ENCODE measurements around the gene SP3.

DNA sequence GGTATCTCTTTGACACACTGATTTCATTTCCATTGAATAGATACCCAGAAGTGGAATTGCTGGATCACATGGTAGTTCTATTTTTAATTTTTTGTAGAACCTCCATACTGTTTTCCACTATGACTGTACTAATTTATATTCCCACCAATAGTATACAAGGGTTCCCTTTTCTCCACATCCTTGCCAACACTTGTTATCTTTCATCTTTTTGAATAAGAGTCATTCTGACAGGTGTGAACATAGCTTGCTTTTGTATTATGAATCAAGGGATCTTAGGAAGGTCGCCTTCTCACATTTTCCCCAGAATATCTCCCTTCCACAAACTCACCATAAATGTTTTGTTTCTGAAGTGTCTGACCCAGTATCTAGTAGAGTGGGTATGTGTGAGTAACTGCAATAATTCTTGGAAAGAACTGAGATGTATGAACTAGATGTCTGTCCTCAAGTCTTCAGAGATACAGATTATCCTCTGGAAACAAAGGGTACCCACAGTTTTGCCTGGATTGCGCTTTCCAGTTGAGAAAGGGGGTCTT is 17.1 kb upstream of the SP3 start:
- TF ChIP-seq BCL11A (IDR thresholded peaks at IDR 0.05; ENCODE audit: low read depth in 2 of 2, low read length in 2 of 2) (no peak), BACH1 (IDR thresholded peaks at IDR 0.05; ENCODE audit: low read length) (no peak), CBX5 (IDR thresholded peaks at IDR 0.05; ENCODE audit: low read depth, low read length) (no peak), SUZ12 (IDR thresholded peaks at IDR 0.05; ENCODE audit: low read length) (no peak), CBX8 (IDR thresholded peaks at IDR 0.05; ENCODE audit: borderline replicate concordance, low read depth, low read length) (no peak), ZNF274 (IDR thresholded peaks at IDR 0.05; ENCODE audit: borderline replicate concordance, extremely low read depth, low read length) (no peak), POLR2AphosphoS5 (IDR thresholded peaks at IDR 0.05; ENCODE audit: low read depth, low read length) (no peak), RFX5 (IDR thresholded peaks at IDR 0.05; ENCODE audit: borderline replicate concordance, low read depth, low read length) (no peak), TAF1 (IDR thresholded peaks at IDR 0.05; ENCODE audit: low read depth, low read length) (no peak)
- TF ChIP-seq, protein P1, sequence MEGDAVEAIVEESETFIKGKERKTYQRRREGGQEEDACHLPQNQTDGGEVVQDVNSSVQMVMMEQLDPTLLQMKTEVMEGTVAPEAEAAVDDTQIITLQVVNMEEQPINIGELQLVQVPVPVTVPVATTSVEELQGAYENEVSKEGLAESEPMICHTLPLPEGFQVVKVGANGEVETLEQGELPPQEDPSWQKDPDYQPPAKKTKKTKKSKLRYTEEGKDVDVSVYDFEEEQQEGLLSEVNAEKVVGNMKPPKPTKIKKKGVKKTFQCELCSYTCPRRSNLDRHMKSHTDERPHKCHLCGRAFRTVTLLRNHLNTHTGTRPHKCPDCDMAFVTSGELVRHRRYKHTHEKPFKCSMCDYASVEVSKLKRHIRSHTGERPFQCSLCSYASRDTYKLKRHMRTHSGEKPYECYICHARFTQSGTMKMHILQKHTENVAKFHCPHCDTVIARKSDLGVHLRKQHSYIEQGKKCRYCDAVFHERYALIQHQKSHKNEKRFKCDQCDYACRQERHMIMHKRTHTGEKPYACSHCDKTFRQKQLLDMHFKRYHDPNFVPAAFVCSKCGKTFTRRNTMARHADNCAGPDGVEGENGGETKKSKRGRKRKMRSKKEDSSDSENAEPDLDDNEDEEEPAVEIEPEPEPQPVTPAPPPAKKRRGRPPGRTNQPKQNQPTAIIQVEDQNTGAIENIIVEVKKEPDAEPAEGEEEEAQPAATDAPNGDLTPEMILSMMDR (IDR thresholded peaks at IDR 0.05; ENCODE audit: control extremely low read depth in 1 of 3, insufficient read depth in 1 of 3, low read depth in 1 of 3, low read length in 3 of 3) = no peak
- TF ChIP-seq, protein P2, sequence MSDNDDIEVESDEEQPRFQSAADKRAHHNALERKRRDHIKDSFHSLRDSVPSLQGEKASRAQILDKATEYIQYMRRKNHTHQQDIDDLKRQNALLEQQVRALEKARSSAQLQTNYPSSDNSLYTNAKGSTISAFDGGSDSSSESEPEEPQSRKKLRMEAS (IDR thresholded peaks at IDR 0.05) = no peak

Data from H1 (cell line).